ENCODE measurements around the gene AJM1.
"Not testable (repeated sequence)": the region's sequence is repeated elsewhere in the genome, so short reads cannot be mapped to it uniquely, and the experiment has no call there.

Gene AJM1

GRCh38 chr9:136867917-136868316 lies 25.6 kb downstream of the AJM1 start:
- DNase-seq: no peak
- H3K4me3 Mint-ChIP-seq: no peak overlapping the region
- peaks cover 1 to 3% of the 10 kb centered on the region in 2 donors for H3K9me3 Mint-ChIP-seq
- peaks cover 9 to 10% of the 10 kb centered on the region in 2 donors for H3K36me3 Mint-ChIP-seq
- no peak overlapping the region for H3K27ac Mint-ChIP-seq
- no peaks in the 10 kb centered on the region for H3K27me3 Mint-ChIP-seq
- ATAC-seq (replicated peaks): no peak
- H3K4me1 Mint-ChIP-seq: peaks cover 8 to 24% of the 10 kb centered on the region in 2 donors

- no peak for ATAC-seq (replicated peaks)
- no peak for DNase-seq
- Mint-ChIP-seq H3K27ac (no peak overlapping the region), H3K36me3 (peaks cover 8 to 9% of the 10 kb centered on the region in 2 donors), H3K4me3 (peak overlapping the region in 1 of 2 donors; percentile 9), H3K4me1 (peaks cover 8 to 23% of the 10 kb centered on the region in 2 donors), H3K27me3 (no peaks in the 10 kb centered on the region), H3K9me3 (peaks cover 1 to 3% of the 10 kb centered on the region in 2 donors)
These were observed 26.4 kb downstream of the AJM1 start for GRCh38 chr9:136868644-136869043.

- H3K4me3 Mint-ChIP-seq; H3K27me3 Mint-ChIP-seq; H3K9me3 Mint-ChIP-seq; ATAC-seq (replicated peaks); DNase-seq; H3K27ac Mint-ChIP-seq; H3K36me3 Mint-ChIP-seq: not testable (repeated sequence)
- H3K4me1 Mint-ChIP-seq: peaks cover 8 to 19% of the 10 kb centered on the region in 2 donors
These were observed 27.3 kb downstream of the AJM1 start for GRCh38 chr9:136869611-136870010.

GRCh38 chr9:136875155-136875554 lies 32.9 kb downstream of the AJM1 start:
- Mint-ChIP-seq H3K4me3 (no peak overlapping the region), H3K36me3 (peaks cover 1 to 2% of the 10 kb centered on the region in 2 donors), H3K4me1 (peaks cover under 1 to 3% of the 10 kb centered on the region in 2 donors), H3K9me3 (peaks cover 1 to 3% of the 10 kb centered on the region in 2 donors), H3K27me3 (peaks cover 0 to 3% of the 10 kb centered on the region in 2 donors), H3K27ac (no peak overlapping the region)
- ATAC-seq (replicated peaks): no peak
- DNase-seq: no peak

GRCh38 chr9:136876476-136876875 lies 34.2 kb downstream of the AJM1 start:
- ATAC-seq (replicated peaks) (no peak), DNase-seq (no peak)
- H3K36me3 Mint-ChIP-seq: peaks cover 1 to 6% of the 10 kb centered on the region in 2 donors
- H3K4me3 Mint-ChIP-seq: no peak overlapping the region
- H3K4me1 Mint-ChIP-seq: peaks cover 9 to 15% of the 10 kb centered on the region in 2 donors
- H3K27ac Mint-ChIP-seq: peak overlapping the region; percentile 79
- H3K27me3 Mint-ChIP-seq: peaks cover 0 to 3% of the 10 kb centered on the region in 2 donors
- H3K9me3 Mint-ChIP-seq: peaks cover 3% of the 10 kb centered on the region in 2 donors

- DNase-seq (no peak), ATAC-seq (replicated peaks) (no peak)
- H3K36me3 Mint-ChIP-seq: peaks cover 8 to 19% of the 10 kb centered on the region in 2 donors
- peaks cover 0 to 3% of the 10 kb centered on the region in 2 donors for H3K27me3 Mint-ChIP-seq
- peaks cover 26 to 45% of the 10 kb centered on the region in 2 donors for H3K4me1 Mint-ChIP-seq
- peaks cover 0 to 2% of the 10 kb centered on the region in 2 donors for H3K9me3 Mint-ChIP-seq
- H3K4me3 Mint-ChIP-seq: peak overlapping the region in 1 of 2 donors; percentile 43
- no peak overlapping the region for H3K27ac Mint-ChIP-seq
These were observed 38.4 kb downstream of the AJM1 start for GRCh38 chr9:136880651-136881050.

GRCh38 chr9:136881691-136882108 lies 39.4 kb downstream of the AJM1 start:
- H3K27me3 Mint-ChIP-seq: no peaks in the 10 kb centered on the region
- peaks cover 26 to 45% of the 10 kb centered on the region in 2 donors for H3K4me1 Mint-ChIP-seq
- H3K27ac Mint-ChIP-seq: peak overlapping the region; percentile 95
- peaks cover 8 to 19% of the 10 kb centered on the region in 2 donors for H3K36me3 Mint-ChIP-seq
- peak overlapping the region; percentile 86 to 88 for H3K4me3 Mint-ChIP-seq
- DNase-seq: peak; percentile 68
- ATAC-seq (replicated peaks): peak; percentile 55 to 60
- peaks cover 0 to 2% of the 10 kb centered on the region in 2 donors for H3K9me3 Mint-ChIP-seq

- no peaks in the 10 kb centered on the region for H3K27me3 Mint-ChIP-seq
- H3K9me3 Mint-ChIP-seq: peaks cover 0 to 2% of the 10 kb centered on the region in 2 donors
- peak overlapping the region; percentile 95 for H3K27ac Mint-ChIP-seq
- H3K36me3 Mint-ChIP-seq: peaks cover 8 to 19% of the 10 kb centered on the region in 2 donors
- peaks cover 30 to 50% of the 10 kb centered on the region in 2 donors for H3K4me1 Mint-ChIP-seq
- DNase-seq: peak; percentile 86
- peak; percentile 64 for ATAC-seq (replicated peaks)
- peak overlapping the region; percentile 86 to 88 for H3K4me3 Mint-ChIP-seq
These were observed 40.0 kb downstream of the AJM1 start for GRCh38 chr9:136882109-136882946.

- Mint-ChIP-seq H3K36me3 (peaks cover 8 to 19% of the 10 kb centered on the region in 2 donors), H3K4me1 (peaks cover 31 to 53% of the 10 kb centered on the region in 2 donors), H3K4me3 (peak overlapping the region; percentile 86 to 88), H3K27ac (peak overlapping the region; percentile 95)
- H3K9me3 Mint-ChIP-seq; DNase-seq; ATAC-seq (replicated peaks); H3K27me3 Mint-ChIP-seq: not testable (repeated sequence)
These were observed 40.6 kb downstream of the AJM1 start for GRCh38 chr9:136882947-136883283.

GRCh38 chr9:136883670-136884069 lies 41.4 kb downstream of the AJM1 start:
- not testable (repeated sequence) for H3K27me3 Mint-ChIP-seq; DNase-seq; H3K27ac Mint-ChIP-seq; H3K4me3 Mint-ChIP-seq; ATAC-seq (replicated peaks); H3K9me3 Mint-ChIP-seq
- Mint-ChIP-seq H3K4me1 (peaks cover 31 to 61% of the 10 kb centered on the region in 2 donors), H3K36me3 (peaks cover 8 to 22% of the 10 kb centered on the region in 2 donors)

- Mint-ChIP-seq H3K27ac (peak within 1 kb of the TSS; percentile 92), H3K9me3 (no peaks in the 10 kb centered on the region), H3K27me3 (no peaks in the 10 kb centered on the region), H3K36me3 (peaks cover 10 to 23% of the 10 kb centered on the region in 2 donors), H3K4me3 (peak within 1 kb of the TSS; percentile 91 to 100), H3K4me1 (peaks cover 25 to 54% of the 10 kb centered on the region in 2 donors)
- DNase-seq: peak; percentile 99
- peak; percentile 87 to 89 for ATAC-seq (replicated peaks)
These were observed 43.8 kb downstream of the AJM1 start, which contains the start of gene TRAF2 for GRCh38 chr9:136885950-136886578. Gene TRAF2 (plus strand): TSS chr9:136886516. CDS start chr9:136898741, 12,225 bp downstream.

- H3K27me3 Mint-ChIP-seq: no peaks in the 10 kb centered on the region
- ATAC-seq (replicated peaks) (peak; percentile 24 to 29), DNase-seq (peak; percentile 27)
- H3K4me3 Mint-ChIP-seq: peak overlapping the region; percentile 91 to 100
- H3K36me3 Mint-ChIP-seq: peaks cover 10 to 23% of the 10 kb centered on the region in 2 donors
- peak overlapping the region; percentile 92 for H3K27ac Mint-ChIP-seq
- no peaks in the 10 kb centered on the region for H3K9me3 Mint-ChIP-seq
- H3K4me1 Mint-ChIP-seq: peaks cover 18 to 46% of the 10 kb centered on the region in 2 donors
These were observed 44.6 kb downstream of the AJM1 start for GRCh38 chr9:136886610-136887597.

- Mint-ChIP-seq H3K36me3 (peaks cover 13 to 22% of the 10 kb centered on the region in 2 donors), H3K9me3 (no peaks in the 10 kb centered on the region), H3K4me1 (peaks cover 13 to 37% of the 10 kb centered on the region in 2 donors), H3K27ac (no peak overlapping the region), H3K27me3 (no peaks in the 10 kb centered on the region), H3K4me3 (no peak overlapping the region)
- DNase-seq (no peak), ATAC-seq (replicated peaks) (no peak)
These were observed 46.2 kb downstream of the AJM1 start for GRCh38 chr9:136888454-136888853.

Measured in stimulated activated naive B cell treated with anti-CD40 and anti-IgM and Interleukin-4, amounts not matched to agents 10 μg/mL and 1 μg/mL and 100 μg/mL, for 72 hours (primary cell).